ENCODE results near the gene HABP4. TPM values are rescaled to one million over a fixed set of nuclear protein-coding genes. Genes with fewer than 3 reads are reported as not detected.

HABP4 gene
- total and polyA plus RNA-seq, 4 donors: 4.7 to 10.2 (median 8.2) TPM

GRCh38 chr9:96503918-96504317 lies 53.9 kb downstream of the HABP4 start:
- no peak for TF ChIP-seq CTCF (IDR thresholded peaks at IDR 0.05; ENCODE audit: control extremely low read depth, extremely low read depth)
- Histone ChIP-seq H3K36me3 (ENCODE audit: control insufficient read depth in 4 of 4, insufficient read depth in 4 of 4, low read length in 4 of 4) (peaks cover 0 to 2% (median 0%) of the 10 kb centered on the region in 4 donors), H3K9me3 (ENCODE audit: control insufficient read depth in 4 of 4, insufficient read depth in 3 of 4, low read length in 3 of 4) (no peaks in the 10 kb centered on the region), H3K9ac (ENCODE audit: insufficient read depth in 1 of 2, low read length in 2 of 2) (no peak overlapping the region), H3K27me3 (ENCODE audit: control insufficient read depth in 3 of 3, insufficient read depth in 3 of 3, low read length in 2 of 3) (no peaks in the 10 kb centered on the region), H3K27ac (ENCODE audit: low read depth in 1 of 2, low read length in 1 of 2) (no peak overlapping the region), H3K4me1 (ENCODE audit: control insufficient read depth in 5 of 5, insufficient read depth in 5 of 5, low read length in 5 of 5) (peaks cover 0 to 2% (median 0%) of the 10 kb centered on the region in 5 donors), H3K4me3 (no peak overlapping the region)
- no peak for DNase-seq
- 95 to 97% methylated on average over 11 of the region's 11 CpGs for WGBS, 2 donors
- ATAC-seq (ENCODE audit: insufficient read depth, low FRiP score): no peak

GRCh38 chr9:96505316-96505991 lies 55.5 kb downstream of the HABP4 start:
- no peak for TF ChIP-seq CTCF (IDR thresholded peaks at IDR 0.05; ENCODE audit: control extremely low read depth, extremely low read depth)
- 67 to 83% methylated on average over 13 of the region's 13 CpGs for WGBS, 2 donors
- no peak overlapping the region for H3K9ac ChIP-seq (ENCODE audit: insufficient read depth in 1 of 2, low read length in 2 of 2)
- no peak overlapping the region for H3K27ac ChIP-seq (ENCODE audit: low read depth in 1 of 2, low read length in 1 of 2)
- no peak overlapping the region for H3K4me3 ChIP-seq
- H3K36me3 ChIP-seq (ENCODE audit: control insufficient read depth in 4 of 4, insufficient read depth in 4 of 4, low read length in 4 of 4): peaks cover 0 to 7% (median 2%) of the 10 kb centered on the region in 4 donors
- DNase-seq: peak in 1 of 3 donors; percentile 50
- no peaks in the 10 kb centered on the region for H3K9me3 ChIP-seq (ENCODE audit: control insufficient read depth in 4 of 4, insufficient read depth in 3 of 4, low read length in 3 of 4)
- peak; percentile 62 for ATAC-seq (ENCODE audit: insufficient read depth, low FRiP score)
- H3K27me3 ChIP-seq (ENCODE audit: control insufficient read depth in 3 of 3, insufficient read depth in 3 of 3, low read length in 2 of 3): no peaks in the 10 kb centered on the region
- H3K4me1 ChIP-seq (ENCODE audit: control insufficient read depth in 5 of 5, insufficient read depth in 5 of 5, low read length in 5 of 5): peaks cover 0 to 2% (median 0%) of the 10 kb centered on the region in 5 donors

GRCh38 chr9:96508227-96508940 lies 58.4 kb downstream of the HABP4 start:
- 86 to 95% methylated on average over 14 of the region's 14 CpGs for WGBS, 2 donors
- Histone ChIP-seq H3K9me3 (ENCODE audit: control insufficient read depth in 4 of 4, insufficient read depth in 3 of 4, low read length in 3 of 4) (no peaks in the 10 kb centered on the region), H3K4me3 (no peak overlapping the region), H3K27ac (ENCODE audit: low read depth in 1 of 2, low read length in 1 of 2) (no peak overlapping the region), H3K27me3 (ENCODE audit: control insufficient read depth in 3 of 3, insufficient read depth in 3 of 3, low read length in 2 of 3) (no peaks in the 10 kb centered on the region), H3K36me3 (ENCODE audit: control insufficient read depth in 4 of 4, insufficient read depth in 4 of 4, low read length in 4 of 4) (peaks cover 0 to 11% (median 6%) of the 10 kb centered on the region in 4 donors), H3K9ac (ENCODE audit: insufficient read depth in 1 of 2, low read length in 2 of 2) (no peak overlapping the region), H3K4me1 (ENCODE audit: control insufficient read depth in 5 of 5, insufficient read depth in 5 of 5, low read length in 5 of 5) (peaks cover 0 to 5% (median 0%) of the 10 kb centered on the region in 5 donors)
- DNase-seq (no peak), ATAC-seq (ENCODE audit: insufficient read depth, low FRiP score) (no peak)
- no peak for TF ChIP-seq CTCF (IDR thresholded peaks at IDR 0.05; ENCODE audit: control extremely low read depth, extremely low read depth)

Measured in lung (tissue), 12 donors.